H1 (cell line): ENCODE data around the gene ZNF500. TPM values are rescaled to one million over a fixed set of nuclear protein-coding genes. Genes with fewer than 3 reads are reported as not detected.

Experiments
- CTCF ChIA-PET: fragments of 300-600 bp; sonication (Branson Sonifier 250); formaldehyde crosslinking; loops from one replicate; lab custom pipeline; 2021; ENCODE audit not compliant: partially characterized antibody; lab: Charles Lee
- POLR2A ChIA-PET: fragments of 300-600 bp; sonication (Branson Sonifier 250); formaldehyde crosslinking; loops from one replicate; lab custom pipeline; 2021; ENCODE audit warnings: inconsistent platforms; ENCODE audit not compliant: partially characterized antibody; lab: Charles Lee
- DNase-seq, 2 experiments: peaks; one replicate each; pipeline versions ENCODE4 v3.0.0 to v3.0.0-alpha.2; 2010 to 2022; ENCODE audit warnings: low spot score in 2 of 2, low read depth in 1 of 2, mixed read lengths in 1 of 2
- FAIRE-seq: peaks from 2 replicates; lab custom pipeline; 2011; peaks lifted over from hg19 to GRCh38; lab: Jason Lieb, UNC
- H2AFZ ChIP-seq: 2 replicates; pipeline ENCODE4 v1.8.1; 2012; ENCODE audit warnings: low read length, inconsistent platforms
- H2AK5ac ChIP-seq: 2 replicates; pipeline ENCODE4 v1.6.1; 2013; ENCODE audit warnings: low read depth, low read length
- H2BK120ac ChIP-seq: replicated peaks from 2 replicates; pipeline ENCODE3; 2013; ENCODE audit warnings: low read depth, low read length, inconsistent platforms
- H2BK12ac ChIP-seq: 2 replicates; pipeline ENCODE4 v1.6.1; 2013; ENCODE audit warnings: low read depth, low read length
- H2BK15ac ChIP-seq: 2 replicates; pipeline ENCODE4 v1.6.1; 2013; ENCODE audit warnings: low read length
- H2BK20ac ChIP-seq: 2 replicates; pipeline ENCODE4 v1.6.1; 2013; ENCODE audit warnings: low read length
- H2BK5ac ChIP-seq: 2 replicates; pipeline ENCODE4 v1.6.1; 2013; ENCODE audit warnings: low read depth, low read length
- H3K14ac ChIP-seq: 2 replicates; pipeline ENCODE4 v1.6.1; 2013; ENCODE audit warnings: inconsistent platforms; ENCODE audit not compliant: insufficient read length
- H3K18ac ChIP-seq: 2 replicates; pipeline ENCODE4 v1.6.1; 2013; ENCODE audit warnings: low read length; ENCODE audit errors: extremely low read depth
- H3K23ac ChIP-seq: 2 replicates; pipeline ENCODE4 v1.6.1; 2013; ENCODE audit warnings: inconsistent platforms; ENCODE audit not compliant: insufficient read length
- H3K23me2 ChIP-seq: 2 replicates; pipeline ENCODE4 v1.6.1; 2013; ENCODE audit warnings: low read depth, low read length
- H3K27ac ChIP-seq: 2 replicates; pipeline ENCODE4 v1.6.1; 2011; ENCODE audit warnings: low read depth, low read length, inconsistent platforms
- H3K27me3 ChIP-seq, 4 experiments: replicated peaks in 1 of 4; 1 replicate in 1 of 4; 2 replicates in 3 of 4; pipeline versions ENCODE4 v1.6.1 to v1.8.1; 2011 to 2013; ENCODE audit warnings: low read length in 3 of 4, mild to moderate bottlenecking in 3 of 4, inconsistent platforms in 2 of 4, mixed read lengths in 2 of 4, moderate library complexity in 1 of 4; ENCODE audit not compliant: control insufficient read depth in 3 of 4, insufficient read depth in 3 of 4; ENCODE audit errors: extremely low read depth in 1 of 4
- H3K36me3 ChIP-seq, 4 experiments: 2 replicates each; pipeline versions ENCODE4 v1.6.1 to v1.8.1; 2011 to 2013; ENCODE audit warnings: mild to moderate bottlenecking in 4 of 4, low read length in 3 of 4, moderate library complexity in 2 of 4, control low read depth in 1 of 4, inconsistent platforms in 1 of 4; ENCODE audit not compliant: insufficient read depth in 4 of 4, control insufficient read depth in 2 of 4
- H3K4ac ChIP-seq: replicated peaks from 2 replicates; pipeline ENCODE3; 2013; ENCODE audit warnings: low read length, low read depth, mixed read lengths, inconsistent platforms; ENCODE audit not compliant: insufficient read length
- H3K4me1 ChIP-seq, 4 experiments: replicated peaks in 1 of 4; 1 replicate in 1 of 4; 2 replicates in 3 of 4; pipeline versions ENCODE4 v1.6.1 to v1.8.1; 2011 to 2013; ENCODE audit warnings: low read length in 3 of 4, inconsistent platforms in 2 of 4, mixed read lengths in 1 of 4; ENCODE audit not compliant: insufficient read depth in 4 of 4, control insufficient read depth in 3 of 4
- H3K4me2 ChIP-seq, 2 experiments: 2 replicates each; pipeline versions ENCODE4 v1.6.1 to v1.8.1; 2011 to 2013; ENCODE audit warnings: low read depth in 2 of 2, low read length in 2 of 2, control low read depth in 1 of 2, inconsistent platforms in 1 of 2, mild to moderate bottlenecking in 1 of 2; ENCODE audit not compliant: insufficient read depth in 1 of 2
- H3K4me3 ChIP-seq, 4 experiments: fragments of 200-600, 300-600 bp in 1 of 4; sonication (generic), shearing (Covaris generic), sonication (Bioruptor Twin) in 1 of 4; 2 replicates each; pipeline versions ENCODE4 v1.5.1 to v1.8.1; 2011 to 2016; ENCODE audit warnings: low read length in 4 of 4, low read depth in 3 of 4, control low read depth in 2 of 4, inconsistent platforms in 2 of 4, mild to moderate bottlenecking in 2 of 4, mixed read lengths in 1 of 4, moderate library complexity in 1 of 4; ENCODE audit not compliant: insufficient read depth in 2 of 4; ENCODE audit errors: extremely low read depth in 1 of 4
- H3K56ac ChIP-seq: replicated peaks from 2 replicates; pipeline ENCODE3; 2013; ENCODE audit warnings: low read depth, mild to moderate bottlenecking, mixed read lengths, low read length, inconsistent platforms; ENCODE audit not compliant: insufficient read length
- H3K79me1 ChIP-seq: 2 replicates; pipeline ENCODE4 v1.6.1; 2013; ENCODE audit warnings: low read depth, low read length, control low read depth
- H3K79me2 ChIP-seq, 2 experiments: 2 replicates each; pipeline versions ENCODE4 v1.6.1 to v1.8.1; 2012 to 2013; ENCODE audit warnings: low read length in 2 of 2, mild to moderate bottlenecking in 2 of 2, inconsistent platforms in 1 of 2; ENCODE audit not compliant: insufficient read depth in 2 of 2, control insufficient read depth in 1 of 2
- H3K9ac ChIP-seq, 4 experiments: replicated peaks in 1 of 4; 1 replicate in 1 of 4; 2 replicates in 3 of 4; pipeline versions ENCODE4 v1.6.1 to v1.8.1; 2011 to 2013; ENCODE audit warnings: low read depth in 3 of 4, low read length in 3 of 4, control low read depth in 2 of 4, mild to moderate bottlenecking in 2 of 4, moderate library complexity in 2 of 4, inconsistent platforms in 1 of 4; ENCODE audit errors: extremely low read depth in 1 of 4
- H3K9me3 ChIP-seq, 2 experiments: 2 replicates each; pipeline versions ENCODE4 v1.6.1 to v1.8.1; 2012 to 2013; ENCODE audit warnings: mild to moderate bottlenecking in 2 of 2, moderate library complexity in 2 of 2, control low read depth in 1 of 2, inconsistent platforms in 1 of 2, low read depth in 1 of 2, low read length in 1 of 2, mixed read lengths in 1 of 2; ENCODE audit not compliant: insufficient read depth in 2 of 2
- H4K20me1 ChIP-seq, 2 experiments: replicated peaks in 1 of 2; 2 replicates each; pipeline versions ENCODE3 to v1.8.1; 2011 to 2013; ENCODE audit warnings: inconsistent platforms in 2 of 2, low read length in 2 of 2, mild to moderate bottlenecking in 1 of 2; ENCODE audit not compliant: insufficient read depth in 2 of 2, control insufficient read depth in 1 of 2
- H4K5ac ChIP-seq: 2 replicates; pipeline ENCODE4 v1.6.1; 2013; ENCODE audit warnings: low read length, low read depth, mixed read lengths, inconsistent platforms; ENCODE audit not compliant: insufficient read length
- H4K8ac ChIP-seq: 2 replicates; pipeline ENCODE4 v1.8.0; 2013; ENCODE audit warnings: mild to moderate bottlenecking, moderate library complexity, low read length, inconsistent platforms; ENCODE audit not compliant: insufficient read depth; ENCODE audit errors: extremely low read depth
- H4K91ac ChIP-seq: replicated peaks from 2 replicates; pipeline ENCODE3; 2013; ENCODE audit warnings: low read length, mixed read lengths, inconsistent platforms; ENCODE audit not compliant: insufficient read length
- CREB1 ChIP-seq: IDR thresholded peaks from 2 replicates; pipeline ENCODE4 v1.6.1; 2012; ENCODE audit warnings: inconsistent platforms
- CTCF ChIP-seq, 3 experiments: IDR thresholded peaks; 1 replicate in 2 of 3; 2 replicates in 1 of 3; pipeline versions ENCODE4 v1.5.1 to v1.6.1; 2011; ENCODE audit warnings: low read length in 3 of 3, mild to moderate bottlenecking in 3 of 3, inconsistent platforms in 2 of 3, low read depth in 1 of 3, moderate library complexity in 1 of 3; ENCODE audit not compliant: insufficient read depth in 1 of 3; ENCODE audit errors: control extremely low read depth in 1 of 3
- GABPA ChIP-seq: IDR thresholded peaks from 2 replicates; pipeline ENCODE4 v1.6.1; 2011; ENCODE audit warnings: mild to moderate bottlenecking, low read length, moderate library complexity, borderline replicate concordance; ENCODE audit not compliant: insufficient read depth
- HDAC6 ChIP-seq: IDR thresholded peaks from one replicate; pipeline ENCODE4 v1.7.1; 2012; ENCODE audit warnings: low read depth, mild to moderate bottlenecking, inconsistent platforms, low read length, moderate library complexity
- KDM1A ChIP-seq: fragments of 200-600, 300-600 bp; sonication (generic); IDR thresholded peaks from 2 replicates; pipeline ENCODE4 v1.7.1; 2016; ENCODE audit warnings: mild to moderate bottlenecking, low read length, borderline replicate concordance
- POLR2A ChIP-seq, 2 experiments: IDR thresholded peaks; 1 replicate in 1 of 2; 2 replicates in 1 of 2; pipeline ENCODE4 v1.6.1; 2011; ENCODE audit warnings: low read depth in 2 of 2, low read length in 2 of 2, mild to moderate bottlenecking in 2 of 2; ENCODE audit errors: control extremely low read depth in 1 of 2
- TAF7 ChIP-seq: optimal IDR thresholded peaks from 2 replicates; pipeline ENCODE3; 2011; ENCODE audit warnings: low read depth, mild to moderate bottlenecking, inconsistent platforms, low read length, moderate library complexity, borderline replicate concordance
- WGBS, 2 experiments: shearing (Covaris generic) in 1 of 2; methylation state at CpG; one replicate each; pipeline versions ENCODE4 v1.1.6 to v1.1.7; 2013 to 2015; ENCODE audit warnings: low lambda C conversion rate in 2 of 2, mixed read lengths in 2 of 2, inconsistent platforms in 1 of 2, low coverage in 1 of 2, missing lambda C conversion rate in 1 of 2; ENCODE audit not compliant: insufficient replicate concordance in 2 of 2, insufficient coverage in 1 of 2, insufficient read length in 1 of 2; ENCODE audit errors: extremely low coverage in 1 of 2, missing lambda C conversion rate in 1 of 2; 5-methylcytosine and 5-hydroxymethylcytosine counted together
- polyA plus RNA-seq, 7 experiments: library from polyadenylated mRNA; depleted of rRNA in 3 of 7; stranded (reverse) in 5 of 7; unstranded in 2 of 7; fragments of >200 nt in 5 of 7; fragments of 200-250 nt in 2 of 7; gene quantifications; 1 replicate in 5 of 7; 2 replicates in 1 of 7; 4 replicates in 1 of 7; pipeline versions ENCODE4 v1.2.1 to v1.2.3, GENCODE V29; 2011 to 2013; ENCODE audit warnings: missing spikeins in 2 of 7, mixed read lengths in 2 of 7
- total RNA-seq: library from RNA; stranded (reverse); fragmentation: NEBNext Ultra II Directional; extraction: Animal tissue kit (Norgen Biotek cat#: 25700); gene quantifications from 2 replicates; pipeline ENCODE4 v1.2.1, GENCODE V29; 2021
- TF ChIP-seq, protein P1 (sequence below): IDR thresholded peaks from 2 replicates; pipeline ENCODE4 v1.6.1; 2012; ENCODE audit warnings: low read length, inconsistent platforms

Gene ZNF500
- total and polyA plus RNA-seq, 2 of the 8 experiments (the other 6 are each of a cell fraction or from before 2014, with no cell fraction given), result 10.3 to 10.4 TPM

- Histone ChIP-seq H3K14ac (no peak overlapping the region), H4K5ac (no peak overlapping the region), H3K79me2 (no peaks in the 10 kb centered on the region), H2BK5ac (no peak overlapping the region), H2BK20ac (no peak overlapping the region), H4K91ac (no peak overlapping the region), H3K4me3 (no peak overlapping the region), H2AK5ac (no peak overlapping the region), H3K23me2 (no peaks in the 10 kb centered on the region), H2BK12ac (no peak overlapping the region), H3K9me3 (no peaks in the 10 kb centered on the region), H2BK120ac (no peak overlapping the region), H3K4me2 (no peak overlapping the region), H3K4ac (no peak overlapping the region), H4K8ac (no peak overlapping the region), H3K23ac (no peak overlapping the region), H2BK15ac (no peak overlapping the region), H3K27me3 (no peaks in the 10 kb centered on the region; a peak in 1 of 7 replicates), H4K20me1 (no peaks in the 10 kb centered on the region), H3K36me3 (no peaks in the 10 kb centered on the region), H3K18ac (no peak overlapping the region), H3K4me1 (peaks cover 0 to 13% (median 4%) of the 10 kb centered on the region in 4 experiments; a peak in 5 of 7 replicates), H3K79me1 (no peaks in the 10 kb centered on the region), H3K27ac (no peak overlapping the region), H3K9ac (no peak overlapping the region), H3K56ac (no peak overlapping the region), H2AFZ (0 out of 2 replicates have a peak overlapping the region, but pooled peaks have one; percentile 6)
- ChIA-PET POLR2A (interaction anchor here (0.6 to 1.7 kb wide), 3 partner anchors 14 to 45 kb away, joined by 3 to 4 read pairs (median 3); partner anchors contain the start of gene ROGDI), CTCF (interaction anchor here (0.6 to 1.2 kb wide), 3 partner anchors 11 to 147 kb away, joined by 3 read pairs; no protein-coding TSS in a partner anchor)
- FAIRE-seq (no peak), DNase-seq (no peak)
- 94% methylated on average over 7 of the region's 7 CpGs; no CpG with 5 or more reads in 1 of the 2 experiments for WGBS, 2 experiments
- TF ChIP-seq, protein P1, sequence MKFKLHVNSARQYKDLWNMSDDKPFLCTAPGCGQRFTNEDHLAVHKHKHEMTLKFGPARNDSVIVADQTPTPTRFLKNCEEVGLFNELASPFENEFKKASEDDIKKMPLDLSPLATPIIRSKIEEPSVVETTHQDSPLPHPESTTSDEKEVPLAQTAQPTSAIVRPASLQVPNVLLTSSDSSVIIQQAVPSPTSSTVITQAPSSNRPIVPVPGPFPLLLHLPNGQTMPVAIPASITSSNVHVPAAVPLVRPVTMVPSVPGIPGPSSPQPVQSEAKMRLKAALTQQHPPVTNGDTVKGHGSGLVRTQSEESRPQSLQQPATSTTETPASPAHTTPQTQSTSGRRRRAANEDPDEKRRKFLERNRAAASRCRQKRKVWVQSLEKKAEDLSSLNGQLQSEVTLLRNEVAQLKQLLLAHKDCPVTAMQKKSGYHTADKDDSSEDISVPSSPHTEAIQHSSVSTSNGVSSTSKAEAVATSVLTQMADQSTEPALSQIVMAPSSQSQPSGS, result no peak
- TF ChIP-seq KDM1A (no peak), POLR2A (IDR thresholded peaks at IDR 0.05; ENCODE audit: control extremely low read depth in 1 of 2, low read depth in 2 of 2, low read length in 2 of 2) (no peak), CREB1 (no peak), CTCF (IDR thresholded peaks at IDR 0.05; ENCODE audit: control extremely low read depth in 1 of 3, insufficient read depth in 1 of 3, low read depth in 1 of 3, low read length in 3 of 3) (no peak), GABPA (no peak), TAF7 (no peak), HDAC6 (no peak)
Observed at GRCh38 chr16:4788910-4789309, 21.9 kb upstream of the ZNF500 start.
